BE2C (cell line): ENCODE data around the gene CDC42EP4.
"Not testable (repeated sequence)": the region's sequence is repeated elsewhere in the genome, so short reads cannot be mapped to it uniquely, and the experiment has no call there.

Experiments used
- DNase-seq: peaks from one replicate; pipeline ENCODE4 v3.0.0-alpha.2; 2020
- H3K27me3 ChIP-seq: fragments of 250-450 bp; sonication (Bioruptor Pico); 2 replicates; pipeline ENCODE4 v1.5.1; 2020; ENCODE audit warnings: mild to moderate bottlenecking
- H3K36me3 ChIP-seq: fragments of 250-450 bp; sonication (Bioruptor Pico); 2 replicates; pipeline ENCODE4 v1.5.1; 2020; ENCODE audit warnings: mild to moderate bottlenecking
- H3K4me1 ChIP-seq: fragments of 250-450 bp; sonication (Bioruptor Pico); 2 replicates; pipeline ENCODE4 v1.5.1; 2020
- H3K4me3 ChIP-seq: 2 replicates; pipeline ENCODE4 v1.5.1; 2011; ENCODE audit warnings: low read depth, low read length
- H3K9me3 ChIP-seq: fragments of 250-450 bp; sonication (Bioruptor Pico); 2 replicates; pipeline ENCODE4 v1.5.1; 2020
- TF ChIP-seq, protein P1 (sequence below): IDR thresholded peaks from 2 replicates; pipeline ENCODE4 v1.5.1; 2012; ENCODE audit warnings: mild to moderate bottlenecking, low read depth, low read length

CDC42EP4 gene

DNA sequence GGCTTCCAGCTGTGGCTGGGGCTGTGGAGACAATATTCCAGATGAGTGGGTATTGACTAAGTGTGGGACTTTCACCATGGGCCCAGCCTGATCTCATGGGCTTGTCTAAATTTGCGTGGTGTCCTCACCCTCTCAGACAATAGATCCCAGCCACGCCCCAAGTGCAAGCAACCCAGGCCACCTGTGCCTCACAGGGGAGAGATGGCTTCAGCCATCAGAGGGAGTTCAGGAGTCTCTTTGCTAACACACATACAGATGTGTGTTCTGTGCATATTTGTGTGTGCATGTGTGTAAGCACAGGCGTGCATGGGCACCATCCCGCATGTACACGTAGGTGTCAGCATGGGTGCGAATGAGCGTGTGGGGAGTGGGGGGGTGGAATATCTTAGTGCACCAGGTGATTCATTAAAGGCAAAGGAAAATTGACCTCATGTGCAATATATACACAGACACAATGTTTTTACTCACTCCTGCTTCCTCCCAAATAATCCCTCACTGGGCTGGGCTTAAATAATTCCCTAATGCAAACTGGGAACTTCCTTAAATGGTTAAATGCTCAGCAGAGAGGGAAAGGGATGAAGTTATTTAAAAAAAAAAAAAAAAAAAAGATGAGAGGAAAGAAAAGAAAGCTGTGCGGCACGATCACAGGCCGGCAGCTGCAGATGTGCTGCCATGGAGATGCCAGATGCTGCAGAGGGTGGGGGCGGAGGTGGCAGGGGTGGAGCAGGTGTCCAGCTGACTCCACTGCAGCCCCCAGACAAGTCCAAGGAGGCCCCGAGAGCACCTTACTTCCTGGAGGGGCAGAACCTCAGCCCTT, 24.0 kb upstream of the CDC42EP4 start:
- TF ChIP-seq, protein P1, sequence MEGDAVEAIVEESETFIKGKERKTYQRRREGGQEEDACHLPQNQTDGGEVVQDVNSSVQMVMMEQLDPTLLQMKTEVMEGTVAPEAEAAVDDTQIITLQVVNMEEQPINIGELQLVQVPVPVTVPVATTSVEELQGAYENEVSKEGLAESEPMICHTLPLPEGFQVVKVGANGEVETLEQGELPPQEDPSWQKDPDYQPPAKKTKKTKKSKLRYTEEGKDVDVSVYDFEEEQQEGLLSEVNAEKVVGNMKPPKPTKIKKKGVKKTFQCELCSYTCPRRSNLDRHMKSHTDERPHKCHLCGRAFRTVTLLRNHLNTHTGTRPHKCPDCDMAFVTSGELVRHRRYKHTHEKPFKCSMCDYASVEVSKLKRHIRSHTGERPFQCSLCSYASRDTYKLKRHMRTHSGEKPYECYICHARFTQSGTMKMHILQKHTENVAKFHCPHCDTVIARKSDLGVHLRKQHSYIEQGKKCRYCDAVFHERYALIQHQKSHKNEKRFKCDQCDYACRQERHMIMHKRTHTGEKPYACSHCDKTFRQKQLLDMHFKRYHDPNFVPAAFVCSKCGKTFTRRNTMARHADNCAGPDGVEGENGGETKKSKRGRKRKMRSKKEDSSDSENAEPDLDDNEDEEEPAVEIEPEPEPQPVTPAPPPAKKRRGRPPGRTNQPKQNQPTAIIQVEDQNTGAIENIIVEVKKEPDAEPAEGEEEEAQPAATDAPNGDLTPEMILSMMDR, result no peak
- Histone ChIP-seq H3K36me3 (no peaks in the 10 kb centered on the region), H3K4me3 (no peak overlapping the region), H3K9me3 (no peaks in the 10 kb centered on the region), H3K4me1 (peaks cover 4% of the 10 kb centered on the region), H3K27me3 (no peaks in the 10 kb centered on the region)
- no peak for DNase-seq

DNA sequence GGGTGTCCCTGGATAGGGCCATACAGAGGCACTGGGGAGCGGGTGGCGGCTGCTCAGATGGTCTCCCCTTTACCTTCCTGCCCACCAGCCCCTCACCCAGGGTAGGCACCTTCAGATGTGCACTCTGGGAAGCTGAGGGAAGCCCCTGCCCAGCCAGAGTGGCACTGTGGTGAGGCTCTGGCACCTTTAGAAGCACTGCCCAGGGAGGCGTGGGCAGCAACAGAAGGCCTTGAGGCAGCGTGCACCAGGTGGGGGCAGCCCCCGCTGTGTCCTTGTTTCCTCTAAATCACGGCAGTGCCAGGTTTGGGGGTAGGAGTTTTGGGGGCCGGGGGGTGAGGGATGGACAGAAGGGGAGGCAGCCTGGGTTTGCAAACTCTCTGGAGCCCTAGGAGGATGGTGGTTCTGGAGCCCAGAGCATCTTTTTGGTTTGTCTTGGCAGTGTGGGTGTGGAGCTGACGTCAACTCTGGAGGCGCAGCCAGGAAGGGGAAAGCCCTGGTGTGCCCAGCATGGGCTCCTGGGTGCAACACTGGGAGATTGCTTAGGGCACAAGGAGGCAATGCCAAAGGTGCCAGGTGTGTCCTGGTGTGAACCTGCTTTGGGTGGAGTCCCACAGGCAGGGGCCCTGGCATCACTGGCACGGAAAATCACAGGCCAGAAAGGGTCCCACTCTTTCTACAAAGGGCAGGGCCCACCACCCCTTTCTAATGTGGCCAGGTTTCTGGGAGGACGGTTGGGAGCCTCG, 23.1 kb upstream of the CDC42EP4 start:
- Histone ChIP-seq H3K4me3 (no peak overlapping the region), H3K9me3 (no peaks in the 10 kb centered on the region), H3K4me1 (peaks cover 4% of the 10 kb centered on the region), H3K36me3 (no peaks in the 10 kb centered on the region), H3K27me3 (no peaks in the 10 kb centered on the region)
- no peak for DNase-seq
- TF ChIP-seq, protein P1, result no peak

DNA sequence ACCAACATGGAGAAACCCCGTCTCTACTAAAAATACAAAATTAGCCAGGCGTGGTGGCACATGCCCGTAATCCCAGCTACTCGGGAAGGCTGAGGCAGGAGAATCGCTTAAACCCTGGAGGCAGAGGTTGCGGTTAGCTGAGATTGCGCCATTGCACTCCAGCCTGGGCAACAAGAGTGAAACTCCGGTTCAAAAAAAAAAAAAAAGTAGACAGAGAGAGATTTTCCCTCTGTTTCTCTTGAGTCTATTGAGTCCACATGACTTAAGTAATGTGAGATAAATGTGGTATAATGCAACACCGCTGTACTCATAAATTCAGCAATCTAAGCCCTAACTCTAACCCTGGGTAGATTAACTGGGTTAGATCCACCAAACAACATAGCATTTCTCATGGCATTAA, 21.6 kb upstream of the CDC42EP4 start:
- not testable (repeated sequence) for H3K9me3 ChIP-seq, H3K4me3 ChIP-seq, DNase-seq, H3K4me1 ChIP-seq, H3K27me3 ChIP-seq, H3K36me3 ChIP-seq

DNA sequence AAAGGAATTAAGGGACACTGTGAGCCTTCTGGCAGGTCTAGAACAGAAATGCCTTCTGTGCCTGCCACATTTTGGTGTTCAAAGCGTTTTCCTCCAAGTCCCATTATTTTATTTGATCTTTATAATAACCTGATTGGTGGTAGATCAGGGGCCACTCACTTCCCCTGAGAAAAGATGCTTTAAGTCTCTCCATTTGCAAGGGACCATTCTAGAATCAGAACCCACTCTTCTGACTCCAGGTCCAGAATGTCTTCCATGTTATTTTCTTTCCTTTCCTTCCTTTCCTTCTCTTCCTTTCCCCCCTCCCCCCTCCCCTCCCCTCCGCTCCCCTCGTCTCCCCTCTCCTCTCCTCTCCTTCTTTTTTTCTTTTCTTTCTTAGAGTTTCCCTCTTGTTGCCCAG, 19.3 kb upstream of the CDC42EP4 start:
- TF ChIP-seq, protein P1, result no peak
- no peak for DNase-seq
- no peaks in the 10 kb centered on the region for H3K27me3 ChIP-seq
- H3K36me3 ChIP-seq, result no peaks in the 10 kb centered on the region
- no peaks in the 10 kb centered on the region for H3K9me3 ChIP-seq
- no peaks in the 10 kb centered on the region for H3K4me1 ChIP-seq
- H3K4me3 ChIP-seq, result no peak overlapping the region

DNA sequence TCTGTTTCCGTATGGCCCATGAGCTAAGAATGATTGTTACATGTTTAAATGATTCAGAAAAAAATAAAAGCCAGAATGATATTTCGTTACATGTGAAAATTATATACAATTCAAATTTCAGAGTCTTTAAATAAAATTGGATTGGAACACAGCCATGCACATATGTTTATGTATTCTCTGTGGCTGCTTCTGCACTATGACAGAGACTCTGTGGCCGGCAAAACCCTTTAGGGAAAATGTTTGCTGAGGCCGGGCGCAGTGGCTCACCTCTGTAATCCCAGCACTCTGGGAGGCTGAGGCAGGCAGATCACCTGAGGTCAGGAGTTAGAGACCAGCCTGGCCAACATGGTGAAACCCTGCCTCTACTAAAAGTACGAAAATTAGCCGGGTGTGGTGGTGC, 15.9 kb upstream of the CDC42EP4 start:
- TF ChIP-seq, protein P1, result no peak
- H3K4me3 ChIP-seq, result no peak overlapping the region
- no peaks in the 10 kb centered on the region for H3K27me3 ChIP-seq
- H3K4me1 ChIP-seq, result peaks cover 23% of the 10 kb centered on the region
- no peaks in the 10 kb centered on the region for H3K9me3 ChIP-seq
- H3K36me3 ChIP-seq, result no peaks in the 10 kb centered on the region
- DNase-seq, result no peak

DNA sequence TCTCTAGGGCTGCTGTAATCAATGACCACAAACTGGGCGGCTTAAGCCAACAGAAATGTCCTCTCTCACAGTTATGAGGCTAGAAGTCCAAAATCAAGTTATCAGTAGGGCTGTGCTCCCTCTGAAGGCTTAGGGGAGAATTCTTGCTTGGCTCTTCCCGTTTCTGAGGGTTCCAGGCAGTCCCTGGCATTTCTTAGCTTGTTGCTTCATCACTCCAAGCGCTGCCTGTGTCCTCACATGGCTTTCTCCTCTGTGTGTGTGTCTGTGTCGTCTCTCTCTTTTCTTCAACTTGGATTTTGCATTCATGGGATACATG, 13.7 kb upstream of the CDC42EP4 start:
- H3K36me3 ChIP-seq, result no peaks in the 10 kb centered on the region
- H3K27me3 ChIP-seq, result no peaks in the 10 kb centered on the region
- peaks cover 35% of the 10 kb centered on the region for H3K4me1 ChIP-seq
- TF ChIP-seq, protein P1, result no peak
- H3K4me3 ChIP-seq, result no peak overlapping the region
- DNase-seq, result no peak
- H3K9me3 ChIP-seq, result no peaks in the 10 kb centered on the region
